Stimulated activated CD8-positive, alpha-beta memory T cell treated with anti-CD3 and anti-CD28 coated beads, Interleukin-2, amount 100 ng/mL, for 48 hours (primary cell): ENCODE measurements around the gene OFD1.

Experiments used
- DNase-seq, 2 donors: peaks; one replicate each; pipeline ENCODE4 v3.0.0-alpha.2; 2020; ENCODE audit warnings: low read depth in 2 of 2

The OFD1 gene

GRCh38 chrX:13754765-13755164, 20.2 kb downstream of the OFD1 start:
- no peak for DNase-seq

- no peak for DNase-seq
Observed at GRCh38 chrX:13755254-13755653, 20.7 kb downstream of the OFD1 start.

GRCh38 chrX:13756381-13756780, 21.8 kb downstream of the OFD1 start:
- DNase-seq = no peak

GRCh38 chrX:13759152-13759718, 24.7 kb downstream of the OFD1 start:
- no peak for DNase-seq

GRCh38 chrX:13760426-13760825, 25.9 kb downstream of the OFD1 start:
- DNase-seq = no peak

GRCh38 chrX:13761606-13762414, 27.3 kb downstream of the OFD1 start:
- no peak for DNase-seq

- no peak for DNase-seq
Observed at GRCh38 chrX:13763489-13763888, 28.9 kb downstream of the OFD1 start.

- no peak for DNase-seq
Observed at GRCh38 chrX:13764281-13764680, 29.7 kb downstream of the OFD1 start.

GRCh38 chrX:13764765-13765164, 30.2 kb downstream of the OFD1 start:
- DNase-seq = no peak

GRCh38 chrX:13768939-13769338, 34.4 kb downstream of the OFD1 start:
- DNase-seq = no peak

GRCh38 chrX:13770013-13770535, 35.5 kb downstream of the OFD1 start:
- DNase-seq = no peak

GRCh38 chrX:13774696-13775095, 40.1 kb downstream of the OFD1 start:
- DNase-seq = no peak

GRCh38 chrX:13775837-13776236, 41.3 kb downstream of the OFD1 start:
- no peak for DNase-seq

- DNase-seq = no peak
Observed at GRCh38 chrX:13776387-13776786, 41.8 kb downstream of the OFD1 start.

GRCh38 chrX:13778916-13779315, 44.4 kb downstream of the OFD1 start:
- no peak for DNase-seq

- no peak for DNase-seq
Observed at GRCh38 chrX:13780868-13781427, 46.4 kb downstream of the OFD1 start.

GRCh38 chrX:13786048-13786447, 51.5 kb downstream of the OFD1 start:
- DNase-seq = no peak

GRCh38 chrX:13790206-13791131, 55.9 kb downstream of the OFD1 start:
- no peak for DNase-seq

GRCh38 chrX:13791145-13791544, 56.6 kb downstream of the OFD1 start:
- DNase-seq = no peak

GRCh38 chrX:13791559-13791958, 57.0 kb downstream of the OFD1 start:
- DNase-seq = no peak

- no peak for DNase-seq
Observed at GRCh38 chrX:13793897-13794296, 59.3 kb downstream of the OFD1 start.

GRCh38 chrX:13794417-13794816, 59.9 kb downstream of the OFD1 start:
- DNase-seq = no peak
